H1 (cell line): ENCODE results near the gene PRSS38. TPM values are rescaled to one million over a fixed set of nuclear protein-coding genes. Genes with fewer than 3 reads are reported as not detected.

Source experiments
- NANOG ChIP-seq: IDR thresholded peaks from 2 replicates; pipeline ENCODE4 v1.6.1; 2011; ENCODE audit warnings: low read length, low read depth, mild to moderate bottlenecking, inconsistent platforms; ENCODE audit not compliant: insufficient read depth, poor library complexity, severe bottlenecking
- RAD21 ChIP-seq, 2 experiments: IDR thresholded peaks in 1 of 2; conservative IDR thresholded peaks in 1 of 2; 2 replicates each; pipeline ENCODE4 v1.6.1; 2011; ENCODE audit warnings: low read depth in 2 of 2, low read length in 2 of 2, improper control_type of control experiment in 1 of 2, inconsistent platforms in 1 of 2, mild to moderate bottlenecking in 1 of 2, moderate library complexity in 1 of 2
- RFX5 ChIP-seq: IDR thresholded peaks from 2 replicates; pipeline ENCODE4 v1.6.1; 2011; ENCODE audit warnings: low read depth, low read length, improper control_type of control experiment, borderline replicate concordance
- polyA plus RNA-seq, 7 experiments: library from polyadenylated mRNA; depleted of rRNA in 3 of 7; stranded (reverse) in 5 of 7; unstranded in 2 of 7; fragments of >200 nt in 5 of 7; fragments of 200-250 nt in 2 of 7; gene quantifications; 1 replicate in 5 of 7; 2 replicates in 1 of 7; 4 replicates in 1 of 7; pipeline versions ENCODE4 v1.2.1 to v1.2.3, GENCODE V29; 2011 to 2013; ENCODE audit warnings: missing spikeins in 2 of 7, mixed read lengths in 2 of 7
- total RNA-seq: library from RNA; stranded (reverse); fragmentation: NEBNext Ultra II Directional; extraction: Animal tissue kit (Norgen Biotek cat#: 25700); gene quantifications from 2 replicates; pipeline ENCODE4 v1.2.1, GENCODE V29; 2021
- TF ChIP-seq, protein P1 (sequence below): fragments of 300-600 bp; sonication (generic); IDR thresholded peaks from 2 replicates; pipeline ENCODE4 v1.7.1; 2012; ENCODE audit warnings: low read length, moderate library complexity, mild to moderate bottlenecking, inconsistent platforms; ENCODE audit not compliant: insufficient replicate concordance

PRSS38 gene
- total and polyA plus RNA-seq, 2 of the 8 experiments (the other 6 are each of a cell fraction or from before 2014, with no cell fraction given): not detected

DNA sequence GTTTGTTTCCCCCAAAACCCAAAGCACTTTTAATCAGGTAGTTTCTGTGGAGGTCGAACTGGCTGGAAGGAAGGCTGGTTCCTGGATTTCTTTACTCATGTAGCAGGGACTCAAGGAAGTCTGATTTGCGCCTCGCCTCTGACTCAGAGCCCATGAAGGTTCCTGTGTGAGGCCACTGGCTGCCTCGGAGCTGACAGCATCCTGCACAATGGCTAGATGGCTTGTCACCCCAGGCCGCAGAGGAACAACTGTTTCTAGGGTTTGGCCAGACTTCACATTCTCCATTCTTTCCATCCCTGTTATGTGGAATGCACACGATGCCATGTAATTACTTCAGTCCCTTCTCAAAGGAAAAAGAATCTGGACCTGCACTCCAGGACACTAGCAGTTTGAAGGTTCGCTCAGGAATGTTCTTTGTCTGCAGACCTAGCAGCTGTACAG lies 39.1 kb upstream of the PRSS38 start (continued):
- TF ChIP-seq RAD21 (IDR thresholded peaks at IDR 0.05 in 1 of 2, conservative IDR thresholded peaks at IDR 0.05 in 1 of 2; ENCODE audit: low read depth in 2 of 2, low read length in 2 of 2) (no peak), RFX5 (no peak), NANOG (no peak)
- TF ChIP-seq, protein P1, sequence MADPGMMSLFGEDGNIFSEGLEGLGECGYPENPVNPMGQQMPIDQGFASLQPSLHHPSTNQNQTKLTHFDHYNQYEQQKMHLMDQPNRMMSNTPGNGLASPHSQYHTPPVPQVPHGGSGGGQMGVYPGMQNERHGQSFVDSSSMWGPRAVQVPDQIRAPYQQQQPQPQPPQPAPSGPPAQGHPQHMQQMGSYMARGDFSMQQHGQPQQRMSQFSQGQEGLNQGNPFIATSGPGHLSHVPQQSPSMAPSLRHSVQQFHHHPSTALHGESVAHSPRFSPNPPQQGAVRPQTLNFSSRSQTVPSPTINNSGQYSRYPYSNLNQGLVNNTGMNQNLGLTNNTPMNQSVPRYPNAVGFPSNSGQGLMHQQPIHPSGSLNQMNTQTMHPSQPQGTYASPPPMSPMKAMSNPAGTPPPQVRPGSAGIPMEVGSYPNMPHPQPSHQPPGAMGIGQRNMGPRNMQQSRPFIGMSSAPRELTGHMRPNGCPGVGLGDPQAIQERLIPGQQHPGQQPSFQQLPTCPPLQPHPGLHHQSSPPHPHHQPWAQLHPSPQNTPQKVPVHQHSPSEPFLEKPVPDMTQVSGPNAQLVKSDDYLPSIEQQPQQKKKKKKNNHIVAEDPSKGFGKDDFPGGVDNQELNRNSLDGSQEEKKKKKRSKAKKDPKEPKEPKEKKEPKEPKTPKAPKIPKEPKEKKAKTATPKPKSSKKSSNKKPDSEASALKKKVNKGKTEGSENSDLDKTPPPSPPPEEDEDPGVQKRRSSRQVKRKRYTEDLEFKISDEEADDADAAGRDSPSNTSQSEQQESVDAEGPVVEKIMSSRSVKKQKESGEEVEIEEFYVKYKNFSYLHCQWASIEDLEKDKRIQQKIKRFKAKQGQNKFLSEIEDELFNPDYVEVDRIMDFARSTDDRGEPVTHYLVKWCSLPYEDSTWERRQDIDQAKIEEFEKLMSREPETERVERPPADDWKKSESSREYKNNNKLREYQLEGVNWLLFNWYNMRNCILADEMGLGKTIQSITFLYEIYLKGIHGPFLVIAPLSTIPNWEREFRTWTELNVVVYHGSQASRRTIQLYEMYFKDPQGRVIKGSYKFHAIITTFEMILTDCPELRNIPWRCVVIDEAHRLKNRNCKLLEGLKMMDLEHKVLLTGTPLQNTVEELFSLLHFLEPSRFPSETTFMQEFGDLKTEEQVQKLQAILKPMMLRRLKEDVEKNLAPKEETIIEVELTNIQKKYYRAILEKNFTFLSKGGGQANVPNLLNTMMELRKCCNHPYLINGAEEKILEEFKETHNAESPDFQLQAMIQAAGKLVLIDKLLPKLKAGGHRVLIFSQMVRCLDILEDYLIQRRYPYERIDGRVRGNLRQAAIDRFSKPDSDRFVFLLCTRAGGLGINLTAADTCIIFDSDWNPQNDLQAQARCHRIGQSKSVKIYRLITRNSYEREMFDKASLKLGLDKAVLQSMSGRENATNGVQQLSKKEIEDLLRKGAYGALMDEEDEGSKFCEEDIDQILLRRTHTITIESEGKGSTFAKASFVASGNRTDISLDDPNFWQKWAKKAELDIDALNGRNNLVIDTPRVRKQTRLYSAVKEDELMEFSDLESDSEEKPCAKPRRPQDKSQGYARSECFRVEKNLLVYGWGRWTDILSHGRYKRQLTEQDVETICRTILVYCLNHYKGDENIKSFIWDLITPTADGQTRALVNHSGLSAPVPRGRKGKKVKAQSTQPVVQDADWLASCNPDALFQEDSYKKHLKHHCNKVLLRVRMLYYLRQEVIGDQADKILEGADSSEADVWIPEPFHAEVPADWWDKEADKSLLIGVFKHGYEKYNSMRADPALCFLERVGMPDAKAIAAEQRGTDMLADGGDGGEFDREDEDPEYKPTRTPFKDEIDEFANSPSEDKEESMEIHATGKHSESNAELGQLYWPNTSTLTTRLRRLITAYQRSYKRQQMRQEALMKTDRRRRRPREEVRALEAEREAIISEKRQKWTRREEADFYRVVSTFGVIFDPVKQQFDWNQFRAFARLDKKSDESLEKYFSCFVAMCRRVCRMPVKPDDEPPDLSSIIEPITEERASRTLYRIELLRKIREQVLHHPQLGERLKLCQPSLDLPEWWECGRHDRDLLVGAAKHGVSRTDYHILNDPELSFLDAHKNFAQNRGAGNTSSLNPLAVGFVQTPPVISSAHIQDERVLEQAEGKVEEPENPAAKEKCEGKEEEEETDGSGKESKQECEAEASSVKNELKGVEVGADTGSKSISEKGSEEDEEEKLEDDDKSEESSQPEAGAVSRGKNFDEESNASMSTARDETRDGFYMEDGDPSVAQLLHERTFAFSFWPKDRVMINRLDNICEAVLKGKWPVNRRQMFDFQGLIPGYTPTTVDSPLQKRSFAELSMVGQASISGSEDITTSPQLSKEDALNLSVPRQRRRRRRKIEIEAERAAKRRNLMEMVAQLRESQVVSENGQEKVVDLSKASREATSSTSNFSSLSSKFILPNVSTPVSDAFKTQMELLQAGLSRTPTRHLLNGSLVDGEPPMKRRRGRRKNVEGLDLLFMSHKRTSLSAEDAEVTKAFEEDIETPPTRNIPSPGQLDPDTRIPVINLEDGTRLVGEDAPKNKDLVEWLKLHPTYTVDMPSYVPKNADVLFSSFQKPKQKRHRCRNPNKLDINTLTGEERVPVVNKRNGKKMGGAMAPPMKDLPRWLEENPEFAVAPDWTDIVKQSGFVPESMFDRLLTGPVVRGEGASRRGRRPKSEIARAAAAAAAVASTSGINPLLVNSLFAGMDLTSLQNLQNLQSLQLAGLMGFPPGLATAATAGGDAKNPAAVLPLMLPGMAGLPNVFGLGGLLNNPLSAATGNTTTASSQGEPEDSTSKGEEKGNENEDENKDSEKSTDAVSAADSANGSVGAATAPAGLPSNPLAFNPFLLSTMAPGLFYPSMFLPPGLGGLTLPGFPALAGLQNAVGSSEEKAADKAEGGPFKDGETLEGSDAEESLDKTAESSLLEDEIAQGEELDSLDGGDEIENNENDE: no peak
